NCI-H510A treated with DMSO at 0.1 percent for 48 hours (cell line): ENCODE results near the gene ZMPSTE24.
"Not testable (repeated sequence)": the region's sequence is repeated elsewhere in the genome, so short reads cannot be mapped to it uniquely, and the experiment has no call there.

Experiments
- DNase-seq: peaks from one replicate; lab custom pipeline; 2025; lab: John Stamatoyannopoulos, UW

ZMPSTE24 gene

GRCh38 chr1:40257688-40258444, at the start of gene ZMPSTE24:
ZMPSTE24 (plus strand) TSS chr1:40258236; CDS start chr1:40258272, 36 bp downstream.
- DNase-seq = peak; percentile 100

GRCh38 chr1:40210511-40211204, 47.4 kb upstream of the ZMPSTE24 start:
- no peak for DNase-seq

- DNase-seq = no peak
Observed at GRCh38 chr1:40218333-40218732, 39.7 kb upstream of the ZMPSTE24 start.

GRCh38 chr1:40221471-40221905, 36.5 kb upstream of the ZMPSTE24 start:
- not testable (repeated sequence) for DNase-seq

GRCh38 chr1:40221977-40222772, 35.9 kb upstream of the ZMPSTE24 start:
- no peak for DNase-seq

- DNase-seq = no peak
Observed at GRCh38 chr1:40224040-40224439, 34.0 kb upstream of the ZMPSTE24 start.

- DNase-seq = no peak
Observed at GRCh38 chr1:40226192-40226591, 31.8 kb upstream of the ZMPSTE24 start.

- DNase-seq = no peak
Observed at GRCh38 chr1:40232444-40232843, 25.6 kb upstream of the ZMPSTE24 start.

- DNase-seq = no peak
Observed at GRCh38 chr1:40239626-40240025, 18.4 kb upstream of the ZMPSTE24 start.

- DNase-seq = no peak
Observed at GRCh38 chr1:40240390-40240789, 17.6 kb upstream of the ZMPSTE24 start.

GRCh38 chr1:40241362-40241761, 16.7 kb upstream of the ZMPSTE24 start:
- no peak for DNase-seq

GRCh38 chr1:40243351-40243750, 14.7 kb upstream of the ZMPSTE24 start:
- DNase-seq = no peak

- no peak for DNase-seq
Observed at GRCh38 chr1:40244138-40244744, 13.8 kb upstream of the ZMPSTE24 start.

GRCh38 chr1:40245686-40246085, 12.3 kb upstream of the ZMPSTE24 start:
- DNase-seq = no peak

- no peak for DNase-seq
Observed at GRCh38 chr1:40247655-40248054, 10.4 kb upstream of the ZMPSTE24 start, which contains the start of gene TMCO2. TMCO2 (plus strand) TSS chr1:40247937; CDS start chr1:40247994, 57 bp downstream.

- no peak for DNase-seq
Observed at GRCh38 chr1:40248412-40248811, 9.6 kb upstream of the ZMPSTE24 start.

- DNase-seq = no peak
Observed at GRCh38 chr1:40251456-40251855, 6.6 kb upstream of the ZMPSTE24 start.

GRCh38 chr1:40252601-40253000, 5.4 kb upstream of the ZMPSTE24 start:
- no peak for DNase-seq

GRCh38 chr1:40255231-40255630, 2.8 kb upstream of the ZMPSTE24 start:
- no peak for DNase-seq

GRCh38 chr1:40256401-40257084, 1.5 kb upstream of the ZMPSTE24 start:
- DNase-seq = no peak

GRCh38 chr1:40257313-40257687, 736 bp upstream of the ZMPSTE24 start:
- DNase-seq = peak; percentile 97

- no peak for DNase-seq
Observed at GRCh38 chr1:40258445-40258769, 371 bp downstream of the ZMPSTE24 start.
